ENCODE results near the gene ELAVL3. TPM values are rescaled to one million over a fixed set of nuclear protein-coding genes. Genes with fewer than 3 reads are reported as not detected.
"Not testable (repeated sequence)": the region's sequence is repeated elsewhere in the genome, so short reads cannot be mapped to it uniquely, and the experiment has no call there.

The ELAVL3 gene
- total RNA-seq, 4 donors from 2014 or later: not detected

DNA sequence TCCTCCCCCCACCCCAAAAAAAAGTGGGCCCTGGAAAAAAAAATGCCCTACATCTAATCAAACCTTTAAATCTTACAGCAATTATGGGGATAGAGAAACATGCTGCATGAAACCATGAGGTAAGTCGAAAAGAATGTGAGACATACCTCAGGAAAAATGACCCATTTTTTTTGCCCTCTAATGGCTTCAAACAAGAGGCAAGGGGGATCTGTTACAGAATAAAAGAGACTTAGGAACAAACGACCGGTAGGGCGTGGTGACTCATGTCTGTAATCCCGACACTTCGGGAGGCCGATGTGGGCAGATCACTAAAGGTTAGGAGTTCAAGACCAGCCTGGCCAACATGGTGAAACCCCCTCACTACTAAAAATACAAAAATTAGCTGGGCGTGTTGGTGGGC, 70.2 kb downstream of the ELAVL3 start:
- Histone ChIP-seq H3K36me3 (no peaks in the 10 kb centered on the region), H3K4me1 (no peaks in the 10 kb centered on the region), H3K27me3 (peaks cover 0 to 18% (median 0%) of the 10 kb centered on the region in 3 donors), H3K27ac (no peak overlapping the region), H3K9me3 (no peaks in the 10 kb centered on the region), H3K4me3 (no peak overlapping the region)
- DNase-seq (no peak), ATAC-seq (no peak)
- in situ Hi-C loops (cut with MboI; ENCODE audit: low sequenced_read_pairs in 4 of 4): no loop called here
- TF ChIP-seq, protein P1, sequence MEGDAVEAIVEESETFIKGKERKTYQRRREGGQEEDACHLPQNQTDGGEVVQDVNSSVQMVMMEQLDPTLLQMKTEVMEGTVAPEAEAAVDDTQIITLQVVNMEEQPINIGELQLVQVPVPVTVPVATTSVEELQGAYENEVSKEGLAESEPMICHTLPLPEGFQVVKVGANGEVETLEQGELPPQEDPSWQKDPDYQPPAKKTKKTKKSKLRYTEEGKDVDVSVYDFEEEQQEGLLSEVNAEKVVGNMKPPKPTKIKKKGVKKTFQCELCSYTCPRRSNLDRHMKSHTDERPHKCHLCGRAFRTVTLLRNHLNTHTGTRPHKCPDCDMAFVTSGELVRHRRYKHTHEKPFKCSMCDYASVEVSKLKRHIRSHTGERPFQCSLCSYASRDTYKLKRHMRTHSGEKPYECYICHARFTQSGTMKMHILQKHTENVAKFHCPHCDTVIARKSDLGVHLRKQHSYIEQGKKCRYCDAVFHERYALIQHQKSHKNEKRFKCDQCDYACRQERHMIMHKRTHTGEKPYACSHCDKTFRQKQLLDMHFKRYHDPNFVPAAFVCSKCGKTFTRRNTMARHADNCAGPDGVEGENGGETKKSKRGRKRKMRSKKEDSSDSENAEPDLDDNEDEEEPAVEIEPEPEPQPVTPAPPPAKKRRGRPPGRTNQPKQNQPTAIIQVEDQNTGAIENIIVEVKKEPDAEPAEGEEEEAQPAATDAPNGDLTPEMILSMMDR (IDR thresholded peaks at IDR 0.05 in 4 of 5, conservative IDR thresholded peaks at IDR 0.05 in 1 of 5): no peak
- no peak for TF ChIP-seq POLR2A (IDR thresholded peaks at IDR 0.05)
- intact Hi-C loops (cut with DNase I; ENCODE audit: low total_unique reads): no loop called here

GRCh38 chr19:11408591-11408990, 72.3 kb downstream of the ELAVL3 start:
- no peak for DNase-seq
- H3K9me3 ChIP-seq: no peaks in the 10 kb centered on the region
- no peak for ATAC-seq
- H3K27me3 ChIP-seq: peaks cover 0 to 18% (median 0%) of the 10 kb centered on the region in 3 donors
- no peak for TF ChIP-seq POLR2A (IDR thresholded peaks at IDR 0.05)
- TF ChIP-seq, protein P1 (IDR thresholded peaks at IDR 0.05 in 4 of 5, conservative IDR thresholded peaks at IDR 0.05 in 1 of 5): no peak
- in situ Hi-C loops (cut with MboI; ENCODE audit: low sequenced_read_pairs in 4 of 4): no loop called here
- H3K4me3 ChIP-seq: no peak overlapping the region
- H3K27ac ChIP-seq: no peak overlapping the region
- intact Hi-C loops (cut with DNase I; ENCODE audit: low total_unique reads): no loop called here
- no peaks in the 10 kb centered on the region for H3K36me3 ChIP-seq
- no peaks in the 10 kb centered on the region for H3K4me1 ChIP-seq

GRCh38 chr19:11406703-11407236, 74.1 kb downstream of the ELAVL3 start:
- intact Hi-C loops (cut with DNase I; ENCODE audit: low total_unique reads); DNase-seq: not testable (repeated sequence)

GRCh38 chr19:11405846-11406643, 74.8 kb downstream of the ELAVL3 start:
- Histone ChIP-seq H3K27ac (peak overlapping the region in 2 of 4 donors; percentile 1 to 54), H3K36me3 (no peaks in the 10 kb centered on the region), H3K9me3 (no peaks in the 10 kb centered on the region), H3K27me3 (peaks cover 0 to 18% (median 0%) of the 10 kb centered on the region in 3 donors), H3K4me1 (no peaks in the 10 kb centered on the region), H3K4me3 (no peak overlapping the region)
- intact Hi-C loops (cut with DNase I; ENCODE audit: low total_unique reads): no loop called here
- in situ Hi-C loops (cut with MboI; ENCODE audit: low sequenced_read_pairs in 4 of 4): no loop called here
- TF ChIP-seq POLR2A (IDR thresholded peaks at IDR 0.05): no peak
- TF ChIP-seq, protein P1 (IDR thresholded peaks at IDR 0.05 in 4 of 5, conservative IDR thresholded peaks at IDR 0.05 in 1 of 5): no peak
- DNase-seq: no peak
- no peak for ATAC-seq

More at GRCh38 chr19:11406703-11407236, 74.1 kb downstream of the ELAVL3 start:
- peaks cover 0 to 18% (median 0%) of the 10 kb centered on the region in 3 donors for H3K27me3 ChIP-seq
- H3K9me3 ChIP-seq; ATAC-seq; H3K36me3 ChIP-seq; H3K27ac ChIP-seq; H3K4me3 ChIP-seq; H3K4me1 ChIP-seq; in situ Hi-C loops (cut with MboI; ENCODE audit: low sequenced_read_pairs in 4 of 4): not testable (repeated sequence)

- ATAC-seq: peak; percentile 41 to 62
- H3K27me3 ChIP-seq: peaks cover 0 to 15% (median 0%) of the 10 kb centered on the region in 3 donors
- H3K4me3 ChIP-seq: no peak overlapping the region
- in situ Hi-C loops (cut with MboI; ENCODE audit: low sequenced_read_pairs in 4 of 4) (no loop called here), intact Hi-C loops (cut with DNase I; ENCODE audit: low total_unique reads) (no loop called here)
- DNase-seq: no peak
- TF ChIP-seq, protein P1 (IDR thresholded peaks at IDR 0.05 in 4 of 5, conservative IDR thresholded peaks at IDR 0.05 in 1 of 5): no peak
- no peak for TF ChIP-seq POLR2A (IDR thresholded peaks at IDR 0.05)
- H3K4me1 ChIP-seq: no peaks in the 10 kb centered on the region
- no peaks in the 10 kb centered on the region for H3K36me3 ChIP-seq
- H3K27ac ChIP-seq: peak overlapping the region; percentile 44 to 61 (median 56)
- no peaks in the 10 kb centered on the region for H3K9me3 ChIP-seq
These were observed 76.1 kb downstream of the ELAVL3 start for GRCh38 chr19:11404588-11405222.

All from gastrocnemius medialis (tissue), 4 donors.